HG02943 (cell line): ENCODE measurements around the gene IFNLR1.

Experiments
- ATAC-seq: cut with Tn5 transposase; IDR thresholded peaks from one replicate; pipeline ENCODE4 v1.9.1; 2021; ENCODE audit warnings: mild to moderate bottlenecking, low read depth, moderate library complexity; ENCODE audit not compliant: unreplicated experiment

IFNLR1 gene

GRCh38 chr1:24206516-24207394, 19.7 kb upstream of the IFNLR1 start:
- no peak for ATAC-seq

GRCh38 chr1:24206083-24206464, 19.0 kb upstream of the IFNLR1 start:
- ATAC-seq, result no peak

GRCh38 chr1:24205345-24206082, 18.4 kb upstream of the IFNLR1 start:
- no peak for ATAC-seq

GRCh38 chr1:24204116-24204515, 17.0 kb upstream of the IFNLR1 start:
- no peak for ATAC-seq

GRCh38 chr1:24203404-24203803, 16.3 kb upstream of the IFNLR1 start:
- ATAC-seq, result no peak

GRCh38 chr1:24202987-24203386, 15.9 kb upstream of the IFNLR1 start:
- no peak for ATAC-seq

- no peak for ATAC-seq
Observed at GRCh38 chr1:24202556-24202955, 15.5 kb upstream of the IFNLR1 start.

- no peak for ATAC-seq
Observed at GRCh38 chr1:24201941-24202440, 14.9 kb upstream of the IFNLR1 start.

- ATAC-seq, result no peak
Observed at GRCh38 chr1:24199291-24199900, 12.3 kb upstream of the IFNLR1 start.

- no peak for ATAC-seq
Observed at GRCh38 chr1:24198766-24199165, 11.7 kb upstream of the IFNLR1 start.

- no peak for ATAC-seq
Observed at GRCh38 chr1:24195874-24196273, 8.8 kb upstream of the IFNLR1 start.

- ATAC-seq, result no peak
Observed at GRCh38 chr1:24195136-24195535, 8.0 kb upstream of the IFNLR1 start.

GRCh38 chr1:24193046-24193445, 6.0 kb upstream of the IFNLR1 start:
- ATAC-seq, result no peak

- ATAC-seq, result no peak
Observed at GRCh38 chr1:24191860-24192259, 4.8 kb upstream of the IFNLR1 start.

- ATAC-seq, result peak; percentile 47
Observed at GRCh38 chr1:24190983-24191461, 3.9 kb upstream of the IFNLR1 start.

- peak; percentile 40 for ATAC-seq
Observed at GRCh38 chr1:24189528-24189927, 2.4 kb upstream of the IFNLR1 start.

- ATAC-seq, result no peak
Observed at GRCh38 chr1:24186711-24186992, 437 bp downstream of the IFNLR1 start.

GRCh38 chr1:24186031-24186710, 918 bp downstream of the IFNLR1 start:
- ATAC-seq, result no peak

- ATAC-seq, result no peak
Observed at GRCh38 chr1:24185076-24185475, 2.0 kb downstream of the IFNLR1 start.

GRCh38 chr1:24182061-24182460, 5.0 kb downstream of the IFNLR1 start:
- ATAC-seq, result no peak

- ATAC-seq, result no peak
Observed at GRCh38 chr1:24181619-24182018, 5.5 kb downstream of the IFNLR1 start.
